ENCODE measurements around the gene GNG2.

DNA sequence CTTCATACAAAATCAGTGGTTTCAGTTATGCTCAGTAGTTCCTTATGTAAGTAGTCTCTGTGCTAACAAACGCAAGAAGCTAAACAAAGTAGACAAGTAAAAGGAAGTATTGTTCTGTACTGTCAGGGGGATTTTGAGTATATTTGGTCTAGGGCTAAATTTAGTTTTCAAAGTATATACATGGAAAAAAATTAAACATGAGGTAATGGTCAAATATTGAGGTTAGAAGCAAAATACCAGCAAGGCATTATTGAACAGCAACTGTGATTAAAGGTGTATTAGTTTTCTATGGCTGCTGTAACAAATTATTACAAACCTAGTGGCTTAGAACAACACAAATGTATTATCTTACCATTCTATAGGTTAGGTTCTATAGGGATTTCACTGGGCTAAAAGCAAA, 18.8 kb downstream of the GNG2 start:
- TF ChIP-seq NFIC (IDR thresholded peaks at IDR 0.05; ENCODE audit: borderline replicate concordance): no peak
- TF ChIP-seq CTCF (IDR thresholded peaks at IDR 0.05): no peak

All from SK-N-SH (cell line).